ENCODE measurements around the gene AMOT.

AMOT gene

DNA sequence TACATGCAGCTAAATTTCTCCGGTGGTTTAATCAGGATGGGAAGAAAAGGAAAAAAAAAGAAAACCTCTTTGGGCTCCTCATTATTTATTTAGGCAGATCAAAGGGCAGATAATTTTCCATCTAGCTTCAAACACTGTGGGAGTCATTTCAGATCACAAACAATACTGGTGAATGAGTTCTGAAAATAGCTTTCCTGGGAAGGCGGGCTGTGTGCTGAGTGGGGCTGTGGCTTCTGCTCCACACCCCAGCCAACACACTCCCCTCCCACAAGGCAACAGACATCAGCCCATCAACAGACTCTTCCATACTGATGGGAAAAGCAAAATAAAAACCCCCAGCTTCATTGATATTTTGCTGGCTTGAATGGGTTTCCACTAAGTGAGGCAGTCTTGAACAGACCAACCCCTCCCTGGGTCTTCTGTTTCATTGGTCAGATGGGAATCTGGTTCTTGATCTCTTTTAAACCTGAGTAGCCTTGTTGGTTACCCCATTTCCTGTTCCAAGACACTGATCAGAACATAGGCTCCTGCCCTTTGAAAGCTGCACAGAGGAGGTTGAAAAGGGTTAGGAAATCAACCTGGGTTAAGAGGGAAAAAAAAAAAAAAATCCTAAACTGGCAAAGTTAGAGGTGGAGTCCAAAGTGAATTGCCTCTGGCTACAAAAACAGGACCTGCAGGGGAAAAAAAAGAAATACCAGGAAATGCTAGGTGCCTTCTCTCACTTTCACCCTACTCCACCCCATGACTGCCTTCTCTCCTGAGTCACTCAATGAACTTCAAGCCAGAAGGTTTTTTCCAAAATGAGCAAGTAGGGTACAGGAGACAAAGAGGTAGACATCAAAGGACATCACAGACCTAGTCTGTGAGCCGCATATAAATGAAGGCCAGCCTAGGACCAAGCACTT, 20.0 kb downstream of the AMOT start:
- TF ChIP-seq, protein P1, sequence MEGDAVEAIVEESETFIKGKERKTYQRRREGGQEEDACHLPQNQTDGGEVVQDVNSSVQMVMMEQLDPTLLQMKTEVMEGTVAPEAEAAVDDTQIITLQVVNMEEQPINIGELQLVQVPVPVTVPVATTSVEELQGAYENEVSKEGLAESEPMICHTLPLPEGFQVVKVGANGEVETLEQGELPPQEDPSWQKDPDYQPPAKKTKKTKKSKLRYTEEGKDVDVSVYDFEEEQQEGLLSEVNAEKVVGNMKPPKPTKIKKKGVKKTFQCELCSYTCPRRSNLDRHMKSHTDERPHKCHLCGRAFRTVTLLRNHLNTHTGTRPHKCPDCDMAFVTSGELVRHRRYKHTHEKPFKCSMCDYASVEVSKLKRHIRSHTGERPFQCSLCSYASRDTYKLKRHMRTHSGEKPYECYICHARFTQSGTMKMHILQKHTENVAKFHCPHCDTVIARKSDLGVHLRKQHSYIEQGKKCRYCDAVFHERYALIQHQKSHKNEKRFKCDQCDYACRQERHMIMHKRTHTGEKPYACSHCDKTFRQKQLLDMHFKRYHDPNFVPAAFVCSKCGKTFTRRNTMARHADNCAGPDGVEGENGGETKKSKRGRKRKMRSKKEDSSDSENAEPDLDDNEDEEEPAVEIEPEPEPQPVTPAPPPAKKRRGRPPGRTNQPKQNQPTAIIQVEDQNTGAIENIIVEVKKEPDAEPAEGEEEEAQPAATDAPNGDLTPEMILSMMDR (conservative IDR thresholded peaks at IDR 0.05; ENCODE audit: low read depth): no peak
- ChIA-PET POLR2A (ENCODE audit: low non-redundant PET) (no interaction called here), CTCF (no interaction called here)
- DNase-seq (ENCODE audit: low spot score): no peak
- no peak overlapping the region for H3K27ac ChIP-seq

DNA sequence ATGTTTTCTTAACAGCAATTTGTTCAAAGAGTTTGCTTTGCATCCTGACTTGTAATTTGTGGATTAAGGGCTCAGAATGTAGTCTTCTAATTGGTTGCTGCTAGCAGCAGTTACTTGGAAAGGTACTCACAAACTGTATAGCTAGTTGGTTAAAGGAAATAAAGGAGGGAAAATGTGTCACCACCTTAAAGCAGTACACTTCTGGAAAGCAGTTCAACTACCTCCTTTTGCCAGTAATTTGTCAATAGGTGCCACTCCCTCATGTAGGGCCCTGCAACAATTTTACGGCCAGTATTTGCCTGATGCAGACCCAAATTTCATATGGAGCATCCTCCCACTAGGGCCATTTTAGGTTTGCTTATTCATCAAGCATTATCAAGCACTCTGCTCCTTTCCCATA, 20.8 kb downstream of the AMOT start:
- TF ChIP-seq, protein P1 (conservative IDR thresholded peaks at IDR 0.05; ENCODE audit: low read depth): no peak
- no peak for DNase-seq (ENCODE audit: low spot score)
- no peak overlapping the region for H3K27ac ChIP-seq
- ChIA-PET POLR2A (ENCODE audit: low non-redundant PET) (no interaction called here), CTCF (no interaction called here)

DNA sequence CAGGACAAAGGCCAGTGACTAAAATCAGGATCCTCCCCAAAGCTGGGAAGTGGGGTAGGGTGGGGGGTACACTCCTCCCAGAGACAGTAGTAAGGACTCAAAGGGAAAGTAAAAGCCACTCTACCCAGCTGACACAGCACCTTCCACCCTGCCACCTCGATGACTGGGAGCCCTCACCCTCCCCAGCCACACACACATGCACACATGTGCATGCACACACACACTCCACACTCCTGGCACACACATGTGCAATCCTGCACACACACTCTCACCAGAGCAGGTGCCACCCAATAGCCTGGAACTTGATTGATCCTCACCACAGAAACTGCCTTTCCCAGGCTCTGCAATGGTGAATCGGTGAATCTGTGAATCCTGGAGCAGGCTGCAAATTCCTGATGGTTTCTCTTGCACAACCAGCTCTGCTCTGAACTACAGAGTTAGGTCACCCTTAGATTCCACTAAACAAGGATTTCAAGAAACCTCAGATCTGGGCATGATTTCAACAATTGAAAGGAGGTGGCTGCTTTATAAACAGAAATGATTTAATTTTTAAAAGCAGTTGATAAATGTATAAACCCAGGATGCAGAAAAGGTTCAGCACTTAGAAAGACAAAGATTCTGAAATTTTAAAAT, 21.5 kb downstream of the AMOT start:
- ChIA-PET POLR2A (ENCODE audit: low non-redundant PET) (no interaction called here), CTCF (no interaction called here)
- TF ChIP-seq, protein P1 (conservative IDR thresholded peaks at IDR 0.05; ENCODE audit: low read depth): no peak
- DNase-seq (ENCODE audit: low spot score): no peak
- H3K27ac ChIP-seq: no peak overlapping the region

DNA sequence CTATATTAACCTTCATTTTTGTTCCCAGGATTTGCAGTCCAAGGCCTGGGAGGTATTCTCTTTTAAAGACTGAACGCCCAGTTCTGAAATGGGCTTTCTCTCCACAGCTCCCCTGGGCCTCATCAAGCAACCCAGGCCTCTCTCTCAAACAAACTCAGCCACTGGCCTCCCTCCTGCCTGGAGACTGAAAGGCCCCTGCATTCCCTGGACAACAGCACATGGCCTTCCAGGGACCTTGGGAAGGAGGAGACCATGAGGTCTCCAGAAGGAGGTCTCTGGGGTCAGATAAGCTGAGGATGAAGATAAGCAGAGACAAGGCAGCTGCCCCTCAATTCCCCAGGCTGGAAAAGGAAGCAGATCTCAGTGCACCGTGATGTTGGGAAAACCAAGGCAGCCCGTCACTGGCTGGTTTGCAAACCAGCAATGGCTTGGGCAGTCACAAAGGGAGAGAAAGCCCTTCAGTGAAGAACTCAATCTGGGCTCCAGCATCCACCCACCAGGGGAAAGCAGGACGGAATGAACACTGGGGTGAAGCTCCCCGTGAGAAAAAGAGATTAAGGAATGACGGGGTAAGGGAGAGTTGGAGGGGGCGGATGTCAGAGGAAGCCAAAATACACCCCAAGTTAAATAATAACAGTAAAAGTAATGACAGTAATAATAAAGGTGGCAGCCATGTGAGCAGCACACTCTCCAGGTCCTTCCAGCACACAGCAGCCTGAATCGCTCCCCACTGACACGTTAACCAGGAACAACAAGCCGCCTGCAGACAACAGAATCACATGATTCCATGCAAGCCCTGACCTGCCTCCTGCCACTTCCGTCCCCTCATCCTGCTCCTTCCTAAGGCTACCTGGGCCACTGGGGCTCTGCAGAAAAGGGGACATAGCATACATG, 22.3 kb downstream of the AMOT start:
- TF ChIP-seq, protein P1 (conservative IDR thresholded peaks at IDR 0.05; ENCODE audit: low read depth): no peak
- POLR2A ChIA-PET (ENCODE audit: low non-redundant PET): no interaction called here
- CTCF ChIA-PET: no interaction called here

DNA sequence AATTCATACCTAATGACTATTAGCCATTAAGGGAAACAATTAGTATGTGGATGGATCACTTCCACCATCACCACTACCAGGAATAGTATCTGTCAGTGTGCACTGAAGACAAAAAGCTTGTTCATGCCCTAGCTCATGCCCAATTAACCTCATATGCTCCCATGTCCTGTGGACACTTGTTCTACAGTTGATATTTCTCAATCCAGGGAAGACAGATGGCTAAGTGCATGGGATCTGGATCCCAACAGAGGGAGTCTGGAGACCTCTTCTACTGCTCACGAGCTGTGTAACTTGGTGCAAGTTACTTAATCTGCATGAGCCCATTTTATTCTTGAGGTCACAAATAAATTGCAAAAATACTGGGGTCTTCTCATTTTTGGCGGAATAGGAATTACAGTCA, 23.7 kb downstream of the AMOT start:
- POLR2A ChIA-PET (ENCODE audit: low non-redundant PET): no interaction called here
- CTCF ChIA-PET: interaction anchor here (0.5 to 0.6 kb wide), 2 partner anchors 76 to 583 kb away, joined by 3 to 4 read pairs; no protein-coding TSS in a partner anchor
- no peak for DNase-seq (ENCODE audit: low spot score)
- H3K27ac ChIP-seq: no peak overlapping the region
- TF ChIP-seq, protein P1 (conservative IDR thresholded peaks at IDR 0.05; ENCODE audit: low read depth): no peak

More for the DNA sequence above, 22.3 kb downstream of the AMOT start:
- H3K27ac ChIP-seq: no peak overlapping the region
- DNase-seq (ENCODE audit: low spot score): no peak

DNA sequence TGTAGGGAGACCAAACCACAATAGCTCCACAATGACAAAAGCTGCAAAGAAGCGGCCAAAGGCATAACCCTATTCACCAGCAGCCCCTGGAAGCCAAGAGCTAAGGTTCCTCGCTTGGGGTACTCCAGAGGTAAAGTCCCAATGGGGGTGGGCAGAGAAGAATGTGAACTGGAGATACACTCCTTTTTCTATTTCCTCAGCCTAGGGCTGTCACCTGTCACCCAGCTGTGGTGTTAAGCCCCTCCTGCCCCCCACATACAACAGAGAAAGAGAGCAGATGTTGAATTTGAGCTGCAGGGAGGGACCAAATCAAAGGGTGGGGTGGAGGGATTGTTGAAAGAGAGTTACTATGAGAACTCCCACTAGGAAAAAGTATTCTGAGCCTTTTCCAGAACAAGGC, 26.1 kb downstream of the AMOT start:
- TF ChIP-seq, protein P1 (conservative IDR thresholded peaks at IDR 0.05; ENCODE audit: low read depth): no peak
- H3K27ac ChIP-seq: no peak overlapping the region
- ChIA-PET POLR2A (ENCODE audit: low non-redundant PET) (no interaction called here), CTCF (no interaction called here)
- no peak for DNase-seq (ENCODE audit: low spot score)
